Esophagus muscularis mucosa (tissue), 4 donors: Measurements from ENCODE around the gene SLC25A13. TPM values are rescaled to one million over a fixed set of nuclear protein-coding genes. Genes with fewer than 3 reads are reported as not detected.

ENCODE experiments used
- DNase-seq: peaks from one replicate; pipeline ENCODE4 v3.0.0-alpha.2; 2017; ENCODE audit errors: extremely low spot score
- H3K27ac ChIP-seq, 4 donors: fragments of 200-600 bp; sonication (generic); replicated peaks in 1 of 4; 1 replicate in 3 of 4; 2 replicates in 1 of 4; pipeline ENCODE4 v1.5.1; 2016 to 2019; ENCODE audit warnings: mild to moderate bottlenecking in 1 of 4
- H3K27me3 ChIP-seq, 4 donors: fragments of 200-600 bp; sonication (generic); one replicate each; pipeline versions ENCODE4 v1.5.1 to v1.6.0; 2016 to 2019
- H3K36me3 ChIP-seq, 4 donors: fragments of 200-600 bp; sonication (generic); one replicate each; pipeline ENCODE4 v1.5.1; 2016 to 2019
- H3K4me1 ChIP-seq, 4 donors: fragments of 200-600 bp; sonication (generic); one replicate each; pipeline ENCODE4 v1.5.1; 2016 to 2019
- H3K4me3 ChIP-seq, 4 donors: fragments of 200-600 bp; sonication (generic); 1 replicate in 2 of 4; 2 replicates in 2 of 4; pipeline ENCODE4 v1.5.1; 2016 to 2019; ENCODE audit warnings: mild to moderate bottlenecking in 4 of 4, moderate library complexity in 1 of 4
- H3K9me3 ChIP-seq, 4 donors: fragments of 200-600 bp; sonication (generic); 1 replicate in 3 of 4; 2 replicates in 1 of 4; pipeline ENCODE4 v1.5.1; 2016 to 2019
- CTCF ChIP-seq, 3 experiments: fragments of 200-600 bp in 2 of 3; fragments of 450-650 bp in 1 of 3; sonication (generic) in 2 of 3; IDR thresholded peaks; one replicate each; pipeline ENCODE4 v1.5.1; 2017 to 2019; ENCODE audit warnings: antibody characterized with exemption in 3 of 3, mild to moderate bottlenecking in 2 of 3, moderate library complexity in 1 of 3
- EP300 ChIP-seq: sonication (generic); formaldehyde crosslinking; IDR thresholded peaks from one replicate; pipeline ENCODE4 v1.6.1; 2017; ENCODE audit warnings: antibody characterized with exemption
- POLR2A ChIP-seq: fragments of 450-650 bp; IDR thresholded peaks from one replicate; pipeline ENCODE4 v1.6.1; 2017; ENCODE audit warnings: antibody characterized with exemption, moderate library complexity, mild to moderate bottlenecking, low read depth
- POLR2AphosphoS5 ChIP-seq, 2 donors: sonication (generic); formaldehyde crosslinking; IDR thresholded peaks; one replicate each; pipeline ENCODE4 v1.6.1; 2017; ENCODE audit warnings: antibody characterized with exemption in 2 of 2
- WGBS: methylation state at CpG from one replicate; pipeline ENCODE4 v1.1.5; 2018; 5-methylcytosine and 5-hydroxymethylcytosine counted together
- intact Hi-C: fragments of 100-400 bp; cut with DNase I; formaldehyde crosslinking; loops from one replicate; pipeline ENCODE4 v1.15.1; 2023
- total RNA-seq, 4 donors: library from RNA; depleted of rRNA; stranded (reverse); fragments of >200 nt; gene quantifications; one replicate each; pipeline versions ENCODE4 v1.1.0 to v1.2.1, GENCODE V29; 2016

Gene SLC25A13
- total RNA-seq, 4 donors from 2014 or later, result 8.6 to 17.4 (median 14.4) TPM

- Histone ChIP-seq H3K27ac (no peak overlapping the region), H3K9me3 (no peaks in the 10 kb centered on the region), H3K27me3 (no peaks in the 10 kb centered on the region), H3K36me3 (peaks cover 0 to 28% (median 4%) of the 10 kb centered on the region in 4 donors), H3K4me3 (no peak overlapping the region), H3K4me1 (no peaks in the 10 kb centered on the region)
- 95% methylated on average over 2 of the region's 2 CpGs for WGBS
- intact Hi-C loops, result no loop called here
- TF ChIP-seq EP300 (no peak), POLR2AphosphoS5 (IDR thresholded peaks at IDR 0.05) (no peak), CTCF (IDR thresholded peaks at IDR 0.05) (no peak), POLR2A (no peak)
- no peak for DNase-seq
Observed at GRCh38 chr7:96205665-96206064, 116.2 kb downstream of the SLC25A13 start.

GRCh38 chr7:96204601-96205000 lies 117.3 kb downstream of the SLC25A13 start:
- Histone ChIP-seq H3K4me3 (no peak overlapping the region), H3K36me3 (peaks cover 0 to 28% (median 4%) of the 10 kb centered on the region in 4 donors), H3K4me1 (no peaks in the 10 kb centered on the region), H3K27me3 (no peaks in the 10 kb centered on the region), H3K27ac (no peak overlapping the region), H3K9me3 (no peaks in the 10 kb centered on the region)
- DNase-seq, result no peak
- WGBS, result 96% methylated on average over 3 of the region's 3 CpGs
- intact Hi-C loops, result no loop called here
- TF ChIP-seq POLR2AphosphoS5 (IDR thresholded peaks at IDR 0.05), result no peak
- TF ChIP-seq CTCF (IDR thresholded peaks at IDR 0.05), result no peak
- TF ChIP-seq EP300, result no peak
- no peak for TF ChIP-seq POLR2A

- no peaks in the 10 kb centered on the region for H3K9me3 ChIP-seq
- no peak for DNase-seq
- TF ChIP-seq CTCF (IDR thresholded peaks at IDR 0.05) (no peak), POLR2A (no peak), POLR2AphosphoS5 (IDR thresholded peaks at IDR 0.05) (no peak), EP300 (no peak)
- WGBS, result 95% methylated on average over 3 of the region's 3 CpGs
- H3K27me3 ChIP-seq, result no peaks in the 10 kb centered on the region
- H3K4me3 ChIP-seq, result no peak overlapping the region
- H3K36me3 ChIP-seq, result peaks cover 0 to 28% (median 4%) of the 10 kb centered on the region in 4 donors
- intact Hi-C loops, result no loop called here
- H3K27ac ChIP-seq, result no peak overlapping the region
- H3K4me1 ChIP-seq, result no peaks in the 10 kb centered on the region
Observed at GRCh38 chr7:96203786-96204185, 118.1 kb downstream of the SLC25A13 start.

- Histone ChIP-seq H3K27ac (no peak overlapping the region), H3K9me3 (no peaks in the 10 kb centered on the region), H3K36me3 (peaks cover 0 to 12% (median 0%) of the 10 kb centered on the region in 4 donors), H3K4me3 (no peak overlapping the region), H3K27me3 (no peaks in the 10 kb centered on the region), H3K4me1 (no peaks in the 10 kb centered on the region)
- 100% methylated on average over 2 of the region's 2 CpGs for WGBS
- intact Hi-C loops, result no loop called here
- TF ChIP-seq CTCF (IDR thresholded peaks at IDR 0.05) (no peak), POLR2A (no peak), POLR2AphosphoS5 (IDR thresholded peaks at IDR 0.05) (no peak), EP300 (no peak)
- DNase-seq, result no peak
Observed at GRCh38 chr7:96202102-96202501, 119.8 kb downstream of the SLC25A13 start.

GRCh38 chr7:96200740-96201139 lies 121.2 kb downstream of the SLC25A13 start:
- intact Hi-C loops, result no loop called here
- 89% methylated on average over 1 of the region's 1 CpG for WGBS

More at GRCh38 chr7:96200740-96201139, 121.2 kb downstream of the SLC25A13 start:
- no peak overlapping the region for H3K27ac ChIP-seq
- peaks cover 0 to 10% (median 0%) of the 10 kb centered on the region in 4 donors for H3K36me3 ChIP-seq
- no peaks in the 10 kb centered on the region for H3K27me3 ChIP-seq
- no peak overlapping the region for H3K4me3 ChIP-seq
- H3K4me1 ChIP-seq, result no peaks in the 10 kb centered on the region
- TF ChIP-seq CTCF (IDR thresholded peaks at IDR 0.05) (no peak), POLR2AphosphoS5 (IDR thresholded peaks at IDR 0.05) (no peak), POLR2A (no peak), EP300 (no peak)
- H3K9me3 ChIP-seq, result no peaks in the 10 kb centered on the region
- no peak for DNase-seq
